IMR-90 (cell line): ENCODE results near the gene NTSR1. TPM values are rescaled to one million over a fixed set of nuclear protein-coding genes. Genes with fewer than 3 reads are reported as not detected.

Source experiments
- ATAC-seq: fragments of 200-7000 bp; cut with Tn5 transposase; 2 replicates; pipeline ENCODE4 v1.9.1; 2020; ENCODE audit warnings: low read depth, mild to moderate bottlenecking, moderate library complexity
- BruUV-seq: library from RNA; stranded (reverse); fragments of 400-500 nt; replicated peaks from 2 replicates; lab custom pipeline; 2021; lab: Mats Ljungman, UMichigan
- CTCF ChIA-PET: fragments of 300-600 bp; formaldehyde crosslinking; extraction: SDS; loops from one replicate; lab custom pipeline; 2021; ENCODE audit warnings: antibody characterized with exemption; lab: Yijun Ruan, JAX
- POLR2A ChIA-PET: fragments of 300-600 bp; sonication (Branson Sonifier 250); formaldehyde crosslinking; loops from one replicate; lab custom pipeline; 2022; ENCODE audit warnings: antibody characterized with exemption; ENCODE audit not compliant: unreplicated experiment; lab: Charles Lee
- DNase-seq: peaks from one replicate; pipeline ENCODE4 v3.0.0; 2013
- H2AFZ ChIP-seq: replicated peaks from 2 replicates; pipeline ENCODE3; 2013; ENCODE audit warnings: low read length, mild to moderate bottlenecking; ENCODE audit not compliant: poor library complexity
- H2AK5ac ChIP-seq: 2 replicates; pipeline ENCODE4 v1.6.1; 2013; ENCODE audit warnings: low read depth, low read length, inconsistent platforms
- H2AK9ac ChIP-seq: replicated peaks from 2 replicates; pipeline ENCODE3; 2013; ENCODE audit warnings: mild to moderate bottlenecking, low read depth, low read length, moderate library complexity; ENCODE audit not compliant: poor library complexity
- H2BK120ac ChIP-seq: 2 replicates; pipeline ENCODE4 v1.6.1; 2013; ENCODE audit warnings: low read depth, low read length, inconsistent platforms
- H2BK15ac ChIP-seq: 3 replicates; pipeline ENCODE4 v1.6.1; 2013; ENCODE audit warnings: low read depth, low read length, inconsistent platforms
- H2BK20ac ChIP-seq: 2 replicates; pipeline ENCODE4 v1.6.1; 2013; ENCODE audit warnings: low read depth, mild to moderate bottlenecking, inconsistent platforms, low read length, moderate library complexity
- H2BK5ac ChIP-seq: 2 replicates; pipeline ENCODE4 v1.6.1; 2013; ENCODE audit warnings: mild to moderate bottlenecking, low read depth, low read length, inconsistent platforms; ENCODE audit not compliant: poor library complexity, severe bottlenecking
- H3K14ac ChIP-seq: replicated peaks from 2 replicates; pipeline ENCODE4 v1.6.1; 2013; ENCODE audit warnings: low read depth, low read length, inconsistent platforms
- H3K18ac ChIP-seq: 2 replicates; pipeline ENCODE4 v1.6.1; 2013; ENCODE audit warnings: low read depth, low read length, control low read depth
- H3K23ac ChIP-seq: 2 replicates; pipeline ENCODE4 v1.6.1; 2013; ENCODE audit warnings: low read depth, low read length, inconsistent platforms
- H3K27ac ChIP-seq: 2 replicates; pipeline ENCODE4 v1.5.1; 2013; ENCODE audit warnings: mild to moderate bottlenecking, control low read depth, low read length; ENCODE audit not compliant: insufficient read depth
- H3K27me3 ChIP-seq: 2 replicates; pipeline ENCODE4 v1.6.1; 2013; ENCODE audit warnings: low read length; ENCODE audit not compliant: control insufficient read depth, insufficient read depth
- H3K36me3 ChIP-seq: 2 replicates; pipeline ENCODE4 v1.6.1; 2013; ENCODE audit warnings: low read length, mixed read lengths; ENCODE audit not compliant: control insufficient read depth, insufficient read depth
- H3K4ac ChIP-seq: 2 replicates; pipeline ENCODE4 v1.6.1; 2013; ENCODE audit warnings: low read depth, low read length, inconsistent platforms
- H3K4me1 ChIP-seq: 2 replicates; pipeline ENCODE4 v1.6.1; 2013; ENCODE audit warnings: low read length, mixed read lengths; ENCODE audit not compliant: control insufficient read depth, insufficient read depth
- H3K4me2 ChIP-seq: 2 replicates; pipeline ENCODE4 v1.6.1; 2013; ENCODE audit warnings: low read depth, mild to moderate bottlenecking, control low read depth, low read length, moderate library complexity
- H3K4me3 ChIP-seq: 2 replicates; pipeline ENCODE4 v1.5.1; 2013; ENCODE audit warnings: low read depth, mild to moderate bottlenecking, control low read depth, low read length, moderate library complexity; ENCODE audit not compliant: insufficient read depth
- H3K56ac ChIP-seq: 2 replicates; pipeline ENCODE4 v1.6.1; 2013; ENCODE audit warnings: low read length, inconsistent platforms; ENCODE audit not compliant: insufficient read depth; ENCODE audit errors: extremely low read depth
- H3K79me1 ChIP-seq, 2 experiments: 2 replicates each; pipeline ENCODE4 v1.6.1; 2013; ENCODE audit warnings: low read length in 2 of 2, inconsistent platforms in 1 of 2, low read depth in 1 of 2
- H3K9ac ChIP-seq: 2 replicates; pipeline ENCODE4 v1.6.1; 2013; ENCODE audit warnings: low read depth, low read length, control low read depth
- H3K9me1 ChIP-seq: 2 replicates; pipeline ENCODE4 v1.6.1; 2013; ENCODE audit warnings: low read length, inconsistent platforms; ENCODE audit not compliant: insufficient read depth
- H3K9me3 ChIP-seq: 2 replicates; pipeline ENCODE4 v1.6.1; 2013; ENCODE audit warnings: low read length; ENCODE audit not compliant: control insufficient read depth, insufficient read depth
- H4K20me1 ChIP-seq: 2 replicates; pipeline ENCODE4 v1.6.1; 2013; ENCODE audit warnings: low read length, inconsistent platforms; ENCODE audit not compliant: insufficient read depth
- H4K5ac ChIP-seq: 2 replicates; pipeline ENCODE4 v1.6.1; 2013; ENCODE audit warnings: mild to moderate bottlenecking, low read depth, low read length, control low read depth
- H4K8ac ChIP-seq, 2 experiments: 2 replicates each; pipeline ENCODE4 v1.6.1; 2013; ENCODE audit warnings: low read depth in 2 of 2, low read length in 2 of 2, control low read depth in 1 of 2, inconsistent platforms in 1 of 2
- H4K91ac ChIP-seq: 2 replicates; pipeline ENCODE4 v1.6.1; 2013; ENCODE audit warnings: low read depth, low read length, inconsistent platforms; ENCODE audit not compliant: insufficient read depth
- BHLHE40 ChIP-seq: fragments of 150-350 bp; IDR thresholded peaks from 2 replicates; pipeline ENCODE4 v1.6.1; 2016; ENCODE audit warnings: mild to moderate bottlenecking, low read depth, low read length
- CEBPB ChIP-seq: IDR thresholded peaks from 2 replicates; pipeline ENCODE4 v1.6.1; 2012; ENCODE audit warnings: low read depth, low read length, improper control_type of control experiment
- ELK1 ChIP-seq: fragments of 150-350 bp; IDR thresholded peaks from 2 replicates; pipeline ENCODE4 v1.6.1; 2016; ENCODE audit warnings: low read depth, mild to moderate bottlenecking, low read length, moderate library complexity, borderline replicate concordance
- FOS ChIP-seq: fragments of 150-350 bp; IDR thresholded peaks from 2 replicates; pipeline ENCODE4 v1.6.1; 2016; ENCODE audit warnings: low read depth, low read length
- MAFK ChIP-seq: IDR thresholded peaks from 2 replicates; pipeline ENCODE4 v1.6.1; 2012; ENCODE audit warnings: low read depth, low read length, improper control_type of control experiment
- MXI1 ChIP-seq: IDR thresholded peaks from 2 replicates; pipeline ENCODE4 v1.6.1; 2012; ENCODE audit warnings: low read depth, mild to moderate bottlenecking, low read length, moderate library complexity, borderline replicate concordance
- NFE2L2 ChIP-seq: fragments of 150-350 bp; IDR thresholded peaks from 2 replicates; pipeline ENCODE4 v1.6.1; 2016; ENCODE audit warnings: low read depth, mild to moderate bottlenecking, low read length
- POLR2A ChIP-seq: IDR thresholded peaks from 2 replicates; pipeline ENCODE4 v1.6.1; 2012; ENCODE audit warnings: mild to moderate bottlenecking, low read depth, low read length
- RAD21 ChIP-seq: IDR thresholded peaks from 2 replicates; pipeline ENCODE4 v1.6.1; 2012; ENCODE audit warnings: low read length, improper control_type of control experiment
- RCOR1 ChIP-seq: IDR thresholded peaks from 2 replicates; pipeline ENCODE4 v1.6.1; 2012; ENCODE audit warnings: mild to moderate bottlenecking, low read length, improper control_type of control experiment; ENCODE audit not compliant: insufficient replicate concordance
- WGBS, 2 experiments: methylation state at CpG; one replicate each; pipeline versions ENCODE4 v1.1.5 to v1.1.7; 2013; ENCODE audit warnings: missing lambda C conversion rate in 2 of 2; ENCODE audit not compliant: insufficient read length in 1 of 2; ENCODE audit errors: extremely low coverage in 2 of 2; 5-methylcytosine and 5-hydroxymethylcytosine counted together
- dilution Hi-C: fragments of 300-500 bp; cut with HindIII; formaldehyde crosslinking; loops from one replicate; pipeline ENCODE4 v1.14.3; 2018; ENCODE audit warnings: low sequenced_read_pairs; ENCODE audit not compliant: unreplicated experiment
- in situ Hi-C: fragments of 300-500 bp; cut with MboI; formaldehyde crosslinking; loops from 3 replicates; pipeline ENCODE4 v1.14.3; 2019; ENCODE audit warnings: low sequenced_read_pairs, inconsistent platforms, mixed read lengths
- intact Hi-C: fragments of 100-400 bp; cut with micrococcal nuclease; formaldehyde crosslinking; loops from 2 replicates; pipeline ENCODE4 v1.10.0; 2022
- polyA plus RNA-seq, 3 experiments: library from polyadenylated mRNA; depleted of rRNA; stranded (reverse); fragments of >200 nt; gene quantifications; 2 replicates each; pipeline ENCODE4 v1.2.3, GENCODE V29; 2012; ENCODE audit warnings: low replicate concordance in 1 of 3
- total RNA-seq: library from RNA; depleted of rRNA; stranded (reverse); fragments of >200 nt; gene quantifications from 2 replicates; pipeline ENCODE4 v1.2.3, GENCODE V29; 2012
- TF ChIP-seq, protein P1 (sequence below): conservative IDR thresholded peaks from 2 replicates; pipeline ENCODE4 v1.5.1; 2012; ENCODE audit warnings: mild to moderate bottlenecking, low read depth, low read length, improper control_type of control experiment

The NTSR1 gene
- total and polyA plus RNA-seq, 2 of the 4 experiments (the other 2 are of a cell fraction) = 0.54 to 1.8 TPM

DNA sequence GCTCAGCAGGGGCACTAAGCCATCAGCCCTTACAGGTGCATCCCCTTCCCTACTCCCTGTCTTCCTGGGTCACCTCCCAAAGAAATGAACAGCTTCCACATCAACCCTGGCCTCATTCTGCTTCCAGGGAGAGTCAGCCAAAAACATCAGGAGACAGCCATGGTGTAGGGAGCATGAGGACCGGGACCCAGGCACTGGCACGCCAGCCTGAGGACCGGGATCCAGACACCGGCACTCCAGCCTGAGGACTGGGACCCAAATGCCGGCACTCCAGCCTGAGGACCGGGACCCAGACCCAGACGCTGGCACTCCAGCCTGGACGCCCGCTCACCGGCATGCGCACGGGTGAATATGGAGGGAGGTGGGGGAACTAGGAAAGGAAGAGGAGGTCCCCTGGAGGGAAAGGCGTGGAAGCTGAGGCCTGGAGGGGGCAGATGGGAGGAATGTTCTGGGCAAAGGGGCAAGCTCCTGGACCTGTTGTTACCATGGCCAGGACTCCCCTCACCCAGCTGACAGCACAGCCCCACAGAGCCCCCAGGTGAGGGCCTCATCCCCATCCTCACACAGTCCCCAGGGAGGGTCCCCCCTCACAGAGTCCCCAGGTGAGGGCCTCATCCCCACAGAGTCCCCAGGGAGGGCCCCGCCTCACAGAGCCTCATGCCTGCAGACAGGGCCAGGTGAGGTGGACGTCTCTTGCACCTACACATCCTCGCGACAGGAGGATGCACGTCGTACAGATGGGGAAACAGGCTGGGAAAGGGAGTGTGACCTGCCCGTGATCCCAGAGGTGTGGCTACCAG, 61.7 kb downstream of the NTSR1 start (continued):
- TF ChIP-seq POLR2A = no peak

GRCh38 chr20:62770916-62771315, 62.3 kb downstream of the NTSR1 start:
- no peak overlapping the region for H4K5ac ChIP-seq
- no peak overlapping the region for H3K4ac ChIP-seq
- BruUV-seq = no TSS peak
- WGBS, 2 experiments = 84% methylated on average over 6 of the region's 14 CpGs; no CpG with 5 or more reads in 1 of the 2 experiments
- H3K4me3 ChIP-seq = no peak overlapping the region
- dilution Hi-C loops = no loop called here
- peaks cover 11% of the 10 kb centered on the region for H3K4me1 ChIP-seq
- H3K27ac ChIP-seq = no peak overlapping the region
- no peak overlapping the region for H4K8ac ChIP-seq
- H4K20me1 ChIP-seq = no peaks in the 10 kb centered on the region
- no peak overlapping the region for H2BK120ac ChIP-seq
- H3K9me3 ChIP-seq = no peaks in the 10 kb centered on the region
- H3K23ac ChIP-seq = no peak overlapping the region
- H2BK20ac ChIP-seq = no peak overlapping the region
- H2AK9ac ChIP-seq = peak overlapping the region; percentile 70
- TF ChIP-seq, protein P1, sequence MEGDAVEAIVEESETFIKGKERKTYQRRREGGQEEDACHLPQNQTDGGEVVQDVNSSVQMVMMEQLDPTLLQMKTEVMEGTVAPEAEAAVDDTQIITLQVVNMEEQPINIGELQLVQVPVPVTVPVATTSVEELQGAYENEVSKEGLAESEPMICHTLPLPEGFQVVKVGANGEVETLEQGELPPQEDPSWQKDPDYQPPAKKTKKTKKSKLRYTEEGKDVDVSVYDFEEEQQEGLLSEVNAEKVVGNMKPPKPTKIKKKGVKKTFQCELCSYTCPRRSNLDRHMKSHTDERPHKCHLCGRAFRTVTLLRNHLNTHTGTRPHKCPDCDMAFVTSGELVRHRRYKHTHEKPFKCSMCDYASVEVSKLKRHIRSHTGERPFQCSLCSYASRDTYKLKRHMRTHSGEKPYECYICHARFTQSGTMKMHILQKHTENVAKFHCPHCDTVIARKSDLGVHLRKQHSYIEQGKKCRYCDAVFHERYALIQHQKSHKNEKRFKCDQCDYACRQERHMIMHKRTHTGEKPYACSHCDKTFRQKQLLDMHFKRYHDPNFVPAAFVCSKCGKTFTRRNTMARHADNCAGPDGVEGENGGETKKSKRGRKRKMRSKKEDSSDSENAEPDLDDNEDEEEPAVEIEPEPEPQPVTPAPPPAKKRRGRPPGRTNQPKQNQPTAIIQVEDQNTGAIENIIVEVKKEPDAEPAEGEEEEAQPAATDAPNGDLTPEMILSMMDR = no peak
- TF ChIP-seq MXI1 = no peak
- TF ChIP-seq NFE2L2 = no peak
- no peak for TF ChIP-seq BHLHE40
- TF ChIP-seq MAFK = no peak
- no peak for TF ChIP-seq RCOR1
- no peak for TF ChIP-seq ELK1
- no peak for TF ChIP-seq RAD21
- TF ChIP-seq CEBPB = no peak
- TF ChIP-seq FOS = no peak
- H3K18ac ChIP-seq = no peak overlapping the region
- ChIA-PET CTCF (no interaction called here), POLR2A (no interaction called here)
- DNase-seq = no peak
- intact Hi-C loops = no loop called here
- peaks cover 4% of the 10 kb centered on the region for H3K9me1 ChIP-seq
- ATAC-seq = no peak
- H2AFZ ChIP-seq = no peak overlapping the region
- H3K14ac ChIP-seq = no peak overlapping the region
- no peak overlapping the region for H2BK5ac ChIP-seq
- H3K79me1 ChIP-seq = no peaks in the 10 kb centered on the region
- peaks cover 7% of the 10 kb centered on the region; the same call in 1 of the 2 replicates for H3K27me3 ChIP-seq
- in situ Hi-C loops = no loop called here
- no peaks in the 10 kb centered on the region for H3K36me3 ChIP-seq
- H4K91ac ChIP-seq = no peak overlapping the region
- no peak overlapping the region for H3K9ac ChIP-seq
- no peak overlapping the region for H2AK5ac ChIP-seq
- H3K56ac ChIP-seq = no peak overlapping the region
- H2BK15ac ChIP-seq = no peak overlapping the region
- H3K4me2 ChIP-seq = no peak overlapping the region
